Endothelial cell of umbilical vein (primary cell): ENCODE measurements around the gene XPO6. TPM values are rescaled to one million over a fixed set of nuclear protein-coding genes. Genes with fewer than 3 reads are reported as not detected.

ENCODE experiments used
- BruUV-seq: library from RNA; stranded (reverse); fragments of 400-500 nt; replicated peaks from 2 replicates; lab custom pipeline; 2021; lab: Mats Ljungman, UMichigan
- CTCF ChIA-PET: fragments of 300-600, 350-600 bp; sonication (Branson Sonifier 250); formaldehyde crosslinking; loops from one replicate; lab custom pipeline; 2021; ENCODE audit warnings: antibody characterized with exemption, inconsistent platforms; lab: Charles Lee
- POLR2A ChIA-PET: fragments of 300-600, 350-600 bp; sonication (Branson Sonifier 250); formaldehyde crosslinking; loops from one replicate; lab custom pipeline; 2021; ENCODE audit warnings: antibody characterized with exemption, inconsistent platforms; lab: Charles Lee
- DNase-seq: peaks from one replicate; pipeline ENCODE4 v3.0.0-alpha.2; 2011; ENCODE audit warnings: low read depth, low spot score
- FAIRE-seq: peaks from 2 replicates; lab custom pipeline; 2011; peaks lifted over from hg19 to GRCh38; lab: Jason Lieb, UNC
- H2AFZ ChIP-seq: 2 replicates; pipeline ENCODE4 v1.6.0; 2012; ENCODE audit warnings: low read depth, low read length, control low read depth, inconsistent platforms
- H3K27ac ChIP-seq: 2 replicates; pipeline ENCODE4 v1.5.1; 2011; ENCODE audit warnings: low read depth, mild to moderate bottlenecking, control low read depth, low read length, moderate library complexity; ENCODE audit not compliant: insufficient read depth
- H3K27me3 ChIP-seq, 2 experiments: 2 replicates each; pipeline versions ENCODE4 v1.6.0 to v1.6.1; 2011; ENCODE audit warnings: low read length in 2 of 2, mixed read lengths in 1 of 2; ENCODE audit not compliant: control insufficient read depth in 2 of 2, insufficient read depth in 2 of 2
- H3K36me3 ChIP-seq, 2 experiments: 2 replicates in 1 of 2; 3 replicates in 1 of 2; pipeline ENCODE4 v1.5.1; 2011; ENCODE audit warnings: low read length in 2 of 2, mild to moderate bottlenecking in 1 of 2, moderate library complexity in 1 of 2; ENCODE audit not compliant: control insufficient read depth in 2 of 2, insufficient read depth in 2 of 2; ENCODE audit errors: extremely low read depth in 1 of 2
- H3K4me1 ChIP-seq: 3 replicates; pipeline ENCODE4 v1.5.1; 2011; ENCODE audit warnings: mild to moderate bottlenecking, low read length; ENCODE audit not compliant: control insufficient read depth, insufficient read depth; ENCODE audit errors: extremely low read depth
- H3K4me2 ChIP-seq: 2 replicates; pipeline ENCODE4 v1.6.1; 2011; ENCODE audit warnings: low read length, control low read depth, mixed read lengths; ENCODE audit not compliant: insufficient read depth
- H3K4me3 ChIP-seq, 3 experiments: fragments of 200-600 bp in 1 of 3; sonication (generic), shearing (Covaris generic) in 1 of 3; replicated peaks in 1 of 3; 2 replicates each; pipeline ENCODE4 v1.5.1; 2011 to 2016; ENCODE audit warnings: control low read depth in 3 of 3, low read length in 3 of 3, mild to moderate bottlenecking in 2 of 3, inconsistent platforms in 1 of 3, low read depth in 1 of 3, moderate library complexity in 1 of 3; ENCODE audit not compliant: insufficient read depth in 1 of 3
- H3K79me2 ChIP-seq: 2 replicates; pipeline ENCODE4 v1.6.0; 2012; ENCODE audit warnings: low read length, inconsistent platforms; ENCODE audit not compliant: control insufficient read depth, insufficient read depth
- H3K9ac ChIP-seq: replicated peaks from 2 replicates; pipeline ENCODE3; 2011; ENCODE audit warnings: low read length, control low read depth; ENCODE audit not compliant: insufficient read depth; ENCODE audit errors: extremely low read depth
- H3K9me1 ChIP-seq: replicated peaks from 3 replicates; pipeline ENCODE4 v1.6.0; 2011; ENCODE audit warnings: mild to moderate bottlenecking, low read length; ENCODE audit not compliant: control insufficient read depth, insufficient read depth; ENCODE audit errors: extremely low read depth
- H3K9me3 ChIP-seq: replicated peaks from 2 replicates; pipeline ENCODE4 v1.5.1; 2012; ENCODE audit warnings: low read length, inconsistent platforms; ENCODE audit not compliant: control insufficient read depth, insufficient read depth
- H4K20me1 ChIP-seq: replicated peaks from 2 replicates; pipeline ENCODE3; 2011; ENCODE audit warnings: mild to moderate bottlenecking, low read length; ENCODE audit not compliant: control insufficient read depth, insufficient read depth; ENCODE audit errors: extremely low read depth
- CTCF ChIP-seq, 2 donors: IDR thresholded peaks; 1 replicate in 1 of 2; 2 replicates in 1 of 2; pipeline ENCODE4 v1.5.1; 2011; ENCODE audit warnings: low read length in 2 of 2, mild to moderate bottlenecking in 2 of 2, moderate library complexity in 2 of 2, control low read depth in 1 of 2, inconsistent platforms in 1 of 2, low read depth in 1 of 2; ENCODE audit not compliant: insufficient read depth in 1 of 2; ENCODE audit errors: extremely low read depth in 1 of 2
- EZH2 ChIP-seq: IDR thresholded peaks from 2 replicates; pipeline ENCODE4 v1.6.1; 2012; ENCODE audit warnings: borderline replicate concordance, low read depth, mild to moderate bottlenecking, moderate library complexity, low read length, inconsistent platforms; ENCODE audit not compliant: severe bottlenecking
- FOS ChIP-seq: IDR thresholded peaks from 2 replicates; pipeline ENCODE4 v1.6.1; 2011; ENCODE audit warnings: mild to moderate bottlenecking, low read length, moderate library complexity, borderline replicate concordance; ENCODE audit not compliant: insufficient read depth
- GATA2 ChIP-seq: IDR thresholded peaks from 2 replicates; pipeline ENCODE4 v1.7.0; 2011; ENCODE audit warnings: low read depth, mild to moderate bottlenecking, moderate library complexity, mixed read lengths, low read length; ENCODE audit not compliant: insufficient read length, insufficient read depth
- JUN ChIP-seq: IDR thresholded peaks from 2 replicates; pipeline ENCODE4 v1.6.1; 2011; ENCODE audit warnings: borderline replicate concordance, low read depth; ENCODE audit not compliant: insufficient read length, insufficient read depth
- MYC ChIP-seq: IDR thresholded peaks from one replicate; pipeline ENCODE4 v1.6.1; 2011; ENCODE audit warnings: mild to moderate bottlenecking, low read depth, low read length
- POLR2A ChIP-seq: IDR thresholded peaks from 2 replicates; pipeline ENCODE4 v1.6.1; 2012; ENCODE audit warnings: low read depth, mild to moderate bottlenecking, control low read depth, low read length
- POLR2AphosphoS5 ChIP-seq: IDR thresholded peaks from 2 replicates; pipeline ENCODE4 v1.6.1; 2012; ENCODE audit warnings: low read depth, mild to moderate bottlenecking, control low read depth, low read length, moderate library complexity; ENCODE audit not compliant: insufficient read depth
- dilution Hi-C: fragments of 300-500 bp; cut with MboI; formaldehyde crosslinking; loops from one replicate; pipeline ENCODE4 v1.15.0; 2019; ENCODE audit warnings: low sequenced_read_pairs; ENCODE audit not compliant: extremely low pct_ligation_motif_present
- intact Hi-C: fragments of 100-400 bp; cut with micrococcal nuclease; formaldehyde crosslinking; loops from one replicate; pipeline ENCODE4 v1.10.0; 2022
- polyA plus RNA-seq, 4 experiments: library from polyadenylated mRNA; depleted of rRNA in 3 of 4; stranded (reverse) in 3 of 4; unstranded in 1 of 4; fragments of >200 nt; gene quantifications; 2 replicates each; pipeline versions ENCODE4 v1.2.1 to v1.2.3, GENCODE V29; 2011 to 2012; ENCODE audit warnings: missing spikeins in 1 of 4
- total RNA-seq: library from RNA; stranded (reverse); gene quantifications from 2 replicates; pipeline ENCODE4 v1.2.3, GENCODE V29; 2021
- TF ChIP-seq, protein P1 (sequence below): IDR thresholded peaks from 2 replicates; pipeline ENCODE4 v1.6.1; 2011; ENCODE audit not compliant: insufficient read depth, insufficient read length

XPO6 gene
- total and polyA plus RNA-seq, 2 donors (not counting 3 experiments of a cell fraction or from before 2014, with no cell fraction given), result 170 to 272 TPM

GRCh38 chr16:28131743-28132393 lies 79.9 kb downstream of the XPO6 start:
- H3K79me2 ChIP-seq, result peaks cover 15% of the 10 kb centered on the region
- no TSS peak for BruUV-seq
- H3K9me1 ChIP-seq, result no peaks in the 10 kb centered on the region
- CTCF ChIA-PET, result interaction anchor here (0.5 to 1.4 kb wide), 5 partner anchors 11 to 86 kb away, joined by 3 to 4 read pairs (median 3); no protein-coding TSS in a partner anchor
- DNase-seq (no peak), FAIRE-seq (no peak)
- no peak overlapping the region for H3K4me3 ChIP-seq
- H3K36me3 ChIP-seq, result peaks cover 25 to 50% of the 10 kb centered on the region in 2 experiments
- intact Hi-C loops (no loop called here), dilution Hi-C loops (no loop called here)
- H3K27ac ChIP-seq, result no peak overlapping the region
- no peaks in the 10 kb centered on the region for H4K20me1 ChIP-seq
- H3K4me2 ChIP-seq, result no peak overlapping the region
- H2AFZ ChIP-seq, result no peak overlapping the region
- POLR2A ChIA-PET, result no interaction called here
- no peaks in the 10 kb centered on the region for H3K27me3 ChIP-seq
- no peaks in the 10 kb centered on the region for H3K9me3 ChIP-seq
- no peak overlapping the region for H3K9ac ChIP-seq
- H3K4me1 ChIP-seq, result no peaks in the 10 kb centered on the region
- no peak for TF ChIP-seq FOS
- TF ChIP-seq, protein P1, sequence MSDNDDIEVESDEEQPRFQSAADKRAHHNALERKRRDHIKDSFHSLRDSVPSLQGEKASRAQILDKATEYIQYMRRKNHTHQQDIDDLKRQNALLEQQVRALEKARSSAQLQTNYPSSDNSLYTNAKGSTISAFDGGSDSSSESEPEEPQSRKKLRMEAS, result no peak
- no peak for TF ChIP-seq MYC
- TF ChIP-seq JUN, result no peak
- TF ChIP-seq CTCF (IDR thresholded peaks at IDR 0.05; ENCODE audit: extremely low read depth in 1 of 2, insufficient read depth in 1 of 2, low read depth in 1 of 2, low read length in 2 of 2), result no peak
- no peak for TF ChIP-seq POLR2AphosphoS5
- no peak for TF ChIP-seq EZH2
- TF ChIP-seq POLR2A, result no peak
- no peak for TF ChIP-seq GATA2
